CD4-positive, alpha-beta T cell (primary cell): ENCODE measurements around the gene MACROD2. TPM values are rescaled to one million over a fixed set of nuclear protein-coding genes. Genes with fewer than 3 reads are reported as not detected.

Experiments used
- ATAC-seq: fragments of 200-7000 bp; cut with Tn5 transposase; one replicate; pipeline ENCODE4 v1.10.0; 2022; ENCODE audit warnings: mild to moderate bottlenecking; ENCODE audit not compliant: poor library complexity
- CTCF ChIA-PET: fragments of 350-600 bp; sonication (Branson Sonifier 250); formaldehyde crosslinking; loops from one replicate; lab custom pipeline; 2021; ENCODE audit warnings: antibody characterized with exemption, inconsistent platforms; lab: Charles Lee
- POLR2A ChIA-PET: fragments of 350-600 bp; sonication (Branson Sonifier 250); formaldehyde crosslinking; loops from one replicate; lab custom pipeline; 2021; ENCODE audit warnings: antibody characterized with exemption, inconsistent platforms; lab: Charles Lee
- DNase-seq, 14 experiments: peaks; one replicate each; pipeline ENCODE4 v3.0.0-alpha.2; 2013 to 2020; ENCODE audit warnings: mixed read lengths in 2 of 14
- H3K27ac ChIP-seq, 2 donors: one replicate each; pipeline versions ENCODE4 v1.5.1 to v1.7.0; 2013; ENCODE audit warnings: low read length in 2 of 2, low read depth in 1 of 2, mild to moderate bottlenecking in 1 of 2
- H3K27me3 ChIP-seq, 2 experiments: 1 replicate in 1 of 2; 2 replicates in 1 of 2; pipeline versions ENCODE4 v1.6.1 to v1.7.0; 2013; ENCODE audit warnings: low read length in 2 of 2, control low read depth in 1 of 2, mild to moderate bottlenecking in 1 of 2, moderate library complexity in 1 of 2; ENCODE audit not compliant: insufficient read depth in 2 of 2, control insufficient read depth in 1 of 2
- H3K36me3 ChIP-seq: one replicate; pipeline ENCODE4 v1.6.1; 2013; ENCODE audit warnings: low read length, control low read depth; ENCODE audit not compliant: insufficient read depth
- H3K4me1 ChIP-seq: one replicate; pipeline ENCODE4 v1.6.1; 2013; ENCODE audit warnings: low read length, control low read depth; ENCODE audit not compliant: insufficient read depth
- H3K4me3 ChIP-seq: one replicate; pipeline ENCODE4 v1.5.1; 2013; ENCODE audit warnings: mild to moderate bottlenecking, low read length, moderate library complexity
- H3K9me3 ChIP-seq, 2 experiments: 1 replicate in 1 of 2; 2 replicates in 1 of 2; pipeline versions ENCODE4 v1.6.1 to v1.7.0; 2013; ENCODE audit warnings: low read length in 2 of 2, mild to moderate bottlenecking in 2 of 2, control low read depth in 1 of 2, moderate library complexity in 1 of 2; ENCODE audit not compliant: control insufficient read depth in 1 of 2, insufficient read depth in 1 of 2
- H3K27ac Mint-ChIP-seq: one replicate; pipeline ENCODE4 v1.8.0; 2020; ENCODE audit warnings: mixed read lengths
- H3K27me3 Mint-ChIP-seq: one replicate; pipeline ENCODE4 v1.8.0; 2021; ENCODE audit warnings: mixed read lengths
- H3K36me3 Mint-ChIP-seq: one replicate; pipeline ENCODE4 v1.8.0; 2021; ENCODE audit warnings: low read depth, mixed read lengths
- H3K4me1 Mint-ChIP-seq: one replicate; pipeline ENCODE4 v1.8.0; 2021; ENCODE audit warnings: low read depth, mixed read lengths
- H3K4me3 Mint-ChIP-seq: one replicate; pipeline ENCODE4 v1.8.0; 2020; ENCODE audit warnings: mild to moderate bottlenecking, mixed read lengths
- H3K9me3 Mint-ChIP-seq: one replicate; pipeline ENCODE4 v1.8.0; 2020; ENCODE audit warnings: mixed read lengths
- intact Hi-C, 2 experiments: fragments of 100-400 bp; cut with DNase I in 1 of 2; cut with micrococcal nuclease in 1 of 2; formaldehyde crosslinking; loops; one replicate each; pipeline versions ENCODE4 v1.15.1 to v1.9.0; 2023 to 2025; cut with DNase I, micrococcal nuclease
- total RNA-seq, 174 experiments: library from RNA in 2 of 174; stranded (reverse) in 2 of 174; gene quantifications; one replicate each; pipeline ENCODE4 v1.2.3 and lab custom pipeline; 2021 to 2026
- TF ChIP-seq, protein P1 (sequence below): fragments of 200-600 bp; IDR thresholded peaks from one replicate; pipeline ENCODE4 v1.8.0; 2022; ENCODE audit warnings: antibody characterized with exemption, mild to moderate bottlenecking

The MACROD2 gene
- total RNA-seq, 2 experiments from 2014 or later: not detected

DNA sequence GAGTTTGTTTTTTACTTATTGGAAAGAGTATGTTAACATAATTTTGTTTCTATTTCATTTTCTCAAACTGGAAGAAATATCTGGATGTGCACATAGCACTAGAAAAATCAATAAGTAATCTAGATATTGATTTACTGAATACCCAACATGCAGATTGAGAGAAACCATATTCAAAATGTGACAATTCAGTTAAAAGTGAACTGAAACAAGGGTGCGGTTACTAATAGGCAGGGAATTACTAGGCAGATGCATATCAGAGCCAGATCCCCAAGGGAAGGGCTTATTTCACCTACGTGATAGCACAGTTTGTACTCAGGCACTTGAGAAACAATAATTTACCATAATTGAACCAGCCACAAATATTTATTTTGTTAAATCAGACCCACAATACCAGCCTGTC is 835.1 kb downstream of the MACROD2 start:
- Histone ChIP-seq H3K9me3 (peaks cover 0 to 8% of the 10 kb centered on the region in 2 experiments), H3K36me3 (no peaks in the 10 kb centered on the region), H3K27ac (no peak overlapping the region), H3K4me1 (no peaks in the 10 kb centered on the region), H3K27me3 (no peaks in the 10 kb centered on the region), H3K4me3 (no peak overlapping the region)
- Mint-ChIP-seq H3K9me3 (peaks cover 2% of the 10 kb centered on the region), H3K4me1 (no peaks in the 10 kb centered on the region), H3K27me3 (no peaks in the 10 kb centered on the region), H3K36me3 (no peaks in the 10 kb centered on the region), H3K4me3 (no peak overlapping the region), H3K27ac (no peak overlapping the region)
- intact Hi-C loops: no loop called here
- TF ChIP-seq, protein P1, sequence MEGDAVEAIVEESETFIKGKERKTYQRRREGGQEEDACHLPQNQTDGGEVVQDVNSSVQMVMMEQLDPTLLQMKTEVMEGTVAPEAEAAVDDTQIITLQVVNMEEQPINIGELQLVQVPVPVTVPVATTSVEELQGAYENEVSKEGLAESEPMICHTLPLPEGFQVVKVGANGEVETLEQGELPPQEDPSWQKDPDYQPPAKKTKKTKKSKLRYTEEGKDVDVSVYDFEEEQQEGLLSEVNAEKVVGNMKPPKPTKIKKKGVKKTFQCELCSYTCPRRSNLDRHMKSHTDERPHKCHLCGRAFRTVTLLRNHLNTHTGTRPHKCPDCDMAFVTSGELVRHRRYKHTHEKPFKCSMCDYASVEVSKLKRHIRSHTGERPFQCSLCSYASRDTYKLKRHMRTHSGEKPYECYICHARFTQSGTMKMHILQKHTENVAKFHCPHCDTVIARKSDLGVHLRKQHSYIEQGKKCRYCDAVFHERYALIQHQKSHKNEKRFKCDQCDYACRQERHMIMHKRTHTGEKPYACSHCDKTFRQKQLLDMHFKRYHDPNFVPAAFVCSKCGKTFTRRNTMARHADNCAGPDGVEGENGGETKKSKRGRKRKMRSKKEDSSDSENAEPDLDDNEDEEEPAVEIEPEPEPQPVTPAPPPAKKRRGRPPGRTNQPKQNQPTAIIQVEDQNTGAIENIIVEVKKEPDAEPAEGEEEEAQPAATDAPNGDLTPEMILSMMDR: no peak
- no peak for DNase-seq
- ChIA-PET POLR2A (no interaction called here), CTCF (no interaction called here)
- ATAC-seq: no peak

DNA sequence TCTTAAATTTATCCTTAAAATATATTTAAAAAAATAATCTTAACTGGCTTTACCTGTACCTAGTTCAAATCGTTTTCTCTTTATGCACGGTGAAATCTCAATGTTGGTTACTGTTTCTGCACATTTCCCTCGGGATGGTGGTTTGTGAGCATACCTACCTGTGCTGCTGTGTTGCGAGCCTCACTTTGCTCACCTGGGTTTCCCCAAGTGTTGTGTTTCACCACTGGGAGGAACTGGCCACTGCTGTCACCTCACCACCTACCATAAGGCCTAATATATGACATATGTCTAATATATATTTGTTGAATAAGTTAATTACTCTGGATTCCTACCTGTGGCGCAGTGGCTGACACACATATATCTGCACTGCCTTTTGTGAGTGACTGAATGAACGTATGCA is 835.6 kb downstream of the MACROD2 start:
- Histone ChIP-seq H3K9me3 (peaks cover 0 to 8% of the 10 kb centered on the region in 2 experiments), H3K4me3 (no peak overlapping the region), H3K27me3 (no peaks in the 10 kb centered on the region), H3K4me1 (no peaks in the 10 kb centered on the region), H3K27ac (no peak overlapping the region), H3K36me3 (no peaks in the 10 kb centered on the region)
- TF ChIP-seq, protein P1: no peak
- intact Hi-C loops: no loop called here
- ChIA-PET CTCF (no interaction called here), POLR2A (no interaction called here)
- H3K27me3 Mint-ChIP-seq: no peaks in the 10 kb centered on the region
- DNase-seq (no peak), ATAC-seq (no peak)
- H3K4me1 Mint-ChIP-seq: no peaks in the 10 kb centered on the region
- H3K27ac Mint-ChIP-seq: no peak overlapping the region
- peaks cover 2% of the 10 kb centered on the region for H3K9me3 Mint-ChIP-seq
- H3K4me3 Mint-ChIP-seq: no peak overlapping the region
- H3K36me3 Mint-ChIP-seq: no peaks in the 10 kb centered on the region

DNA sequence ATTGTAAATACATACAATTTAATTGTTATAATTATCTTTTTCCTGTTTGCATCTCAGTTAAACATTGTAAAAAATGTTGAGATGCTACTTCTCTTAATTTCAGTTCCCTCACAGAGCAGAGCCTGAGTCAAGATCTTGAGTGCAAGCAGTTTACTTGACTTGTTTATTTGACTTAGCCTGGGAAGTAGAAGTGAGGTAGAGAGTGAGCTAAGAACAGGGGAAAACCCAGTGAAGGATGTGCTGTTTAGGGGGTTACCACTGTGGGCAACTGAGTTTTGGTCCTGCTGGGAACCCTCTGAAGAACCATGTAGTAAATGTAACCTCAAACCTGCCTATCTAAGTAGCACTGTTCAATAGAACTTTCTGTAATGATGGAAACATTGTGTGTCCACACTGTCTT is 837.3 kb downstream of the MACROD2 start:
- ATAC-seq: no peak
- no peaks in the 10 kb centered on the region for H3K36me3 Mint-ChIP-seq
- Histone ChIP-seq H3K27ac (no peak overlapping the region), H3K4me1 (no peaks in the 10 kb centered on the region), H3K4me3 (no peak overlapping the region), H3K27me3 (no peaks in the 10 kb centered on the region), H3K36me3 (no peaks in the 10 kb centered on the region), H3K9me3 (peaks cover 0 to 8% of the 10 kb centered on the region in 2 experiments)
- ChIA-PET CTCF (no interaction called here), POLR2A (no interaction called here)
- no peaks in the 10 kb centered on the region for H3K4me1 Mint-ChIP-seq
- peaks cover 2% of the 10 kb centered on the region for H3K9me3 Mint-ChIP-seq
- H3K4me3 Mint-ChIP-seq: no peak overlapping the region
- no peak overlapping the region for H3K27ac Mint-ChIP-seq
- intact Hi-C loops: no loop called here
- no peak for DNase-seq
- TF ChIP-seq, protein P1: no peak
- no peaks in the 10 kb centered on the region for H3K27me3 Mint-ChIP-seq
